SK-N-MC (cell line): ENCODE results near the gene CXCL13.
"Not testable (repeated sequence)": the region's sequence is repeated elsewhere in the genome, so short reads cannot be mapped to it uniquely, and the experiment has no call there.

Experiments used
- EZH2 ChIP-seq: fragments of 200-600 bp; sonication (generic); IDR thresholded peaks from one replicate; pipeline ENCODE4 v1.6.1; 2017; ENCODE audit warnings: antibody characterized with exemption
- POLR2AphosphoS5 ChIP-seq: IDR thresholded peaks from 2 replicates; pipeline ENCODE4 v1.6.1; 2012; ENCODE audit warnings: mild to moderate bottlenecking, low read depth, low read length, borderline replicate concordance

GRCh38 chr4:77561720-77562119 is 43.9 kb upstream of the CXCL13 start:
- TF ChIP-seq POLR2AphosphoS5, EZH2: not testable (repeated sequence)
